Measurements from ENCODE around the gene ADAM12. TPM values are rescaled to one million over a fixed set of nuclear protein-coding genes. Genes with fewer than 3 reads are reported as not detected.

The ADAM12 gene
- polyA plus RNA-seq, 1 donor from 2014 or later: 0.09 TPM

GRCh38 chr10:126179637-126180036, 208.6 kb downstream of the ADAM12 start:
- Histone ChIP-seq H3K4me3 (ENCODE audit: low read length) (no peak overlapping the region), H4K20me1 (ENCODE audit: insufficient read depth) (no peaks in the 10 kb centered on the region), H3K36me3 (ENCODE audit: insufficient read depth, low read length) (no peaks in the 10 kb centered on the region), H3K9me3 (ENCODE audit: low read length) (no peaks in the 10 kb centered on the region), H2AFZ (ENCODE audit: low read depth, low read length) (no peak overlapping the region), H3K9me2 (ENCODE audit: insufficient read depth, low read length) (no peaks in the 10 kb centered on the region), H3K4me2 (ENCODE audit: low read length) (no peak overlapping the region), H3K27me3 (ENCODE audit: insufficient read depth, low read depth, low read length) (no peaks in the 10 kb centered on the region), H3K79me2 (replicated peaks; ENCODE audit: insufficient read depth, low read length) (no peaks in the 10 kb centered on the region), H3K27ac (ENCODE audit: low read length) (no peak overlapping the region), H3F3A (ENCODE audit: insufficient read depth, low read length, poor library complexity, severe bottlenecking) (no peaks in the 10 kb centered on the region), H3K9ac (ENCODE audit: low read length) (no peak overlapping the region)
- no peak for TF ChIP-seq POLR2AphosphoS5 (IDR thresholded peaks at IDR 0.05)
- no peak for TF ChIP-seq MXI1 (conservative IDR thresholded peaks at IDR 0.05; ENCODE audit: poor library complexity, severe bottlenecking)
- no peak for TF ChIP-seq EP300 (conservative IDR thresholded peaks at IDR 0.05; ENCODE audit: poor library complexity, severe bottlenecking)
- no peak for TF ChIP-seq REST (IDR thresholded peaks at IDR 0.05; ENCODE audit: borderline replicate concordance)
- no peak for TF ChIP-seq TAF1 (IDR thresholded peaks at IDR 0.05; ENCODE audit: low read depth)
- no peak for TF ChIP-seq SMC3 (conservative IDR thresholded peaks at IDR 0.05; ENCODE audit: poor library complexity)
- no peak for TF ChIP-seq CTCF (IDR thresholded peaks at IDR 0.05; ENCODE audit: poor library complexity, severe bottlenecking)
- no peak for TF ChIP-seq EZH2 (IDR thresholded peaks at IDR 0.05; ENCODE audit: borderline replicate concordance, insufficient read depth, low read length, poor library complexity, severe bottlenecking)
- no peak for TF ChIP-seq RAD21 (conservative IDR thresholded peaks at IDR 0.05)

- Histone ChIP-seq H3K27ac (ENCODE audit: low read length) (no peak overlapping the region), H3K36me3 (ENCODE audit: insufficient read depth, low read length) (no peaks in the 10 kb centered on the region), H3K9ac (ENCODE audit: low read length) (no peak overlapping the region), H2AFZ (ENCODE audit: low read depth, low read length) (no peak overlapping the region), H3K79me2 (replicated peaks; ENCODE audit: insufficient read depth, low read length) (no peaks in the 10 kb centered on the region), H4K20me1 (ENCODE audit: insufficient read depth) (no peaks in the 10 kb centered on the region), H3K9me3 (ENCODE audit: low read length) (no peaks in the 10 kb centered on the region), H3K4me3 (ENCODE audit: low read length) (no peak overlapping the region), H3K27me3 (ENCODE audit: insufficient read depth, low read depth, low read length) (no peaks in the 10 kb centered on the region), H3F3A (ENCODE audit: insufficient read depth, low read length, poor library complexity, severe bottlenecking) (no peaks in the 10 kb centered on the region), H3K4me2 (ENCODE audit: low read length) (no peak overlapping the region), H3K9me2 (ENCODE audit: insufficient read depth, low read length) (no peaks in the 10 kb centered on the region)
- no peak for TF ChIP-seq SMC3 (conservative IDR thresholded peaks at IDR 0.05; ENCODE audit: poor library complexity)
- no peak for TF ChIP-seq CTCF (IDR thresholded peaks at IDR 0.05; ENCODE audit: poor library complexity, severe bottlenecking)
- no peak for TF ChIP-seq MXI1 (conservative IDR thresholded peaks at IDR 0.05; ENCODE audit: poor library complexity, severe bottlenecking)
- no peak for TF ChIP-seq TAF1 (IDR thresholded peaks at IDR 0.05; ENCODE audit: low read depth)
- no peak for TF ChIP-seq EZH2 (IDR thresholded peaks at IDR 0.05; ENCODE audit: borderline replicate concordance, insufficient read depth, low read length, poor library complexity, severe bottlenecking)
- no peak for TF ChIP-seq REST (IDR thresholded peaks at IDR 0.05; ENCODE audit: borderline replicate concordance)
- no peak for TF ChIP-seq EP300 (conservative IDR thresholded peaks at IDR 0.05; ENCODE audit: poor library complexity, severe bottlenecking)
- no peak for TF ChIP-seq POLR2AphosphoS5 (IDR thresholded peaks at IDR 0.05)
- no peak for TF ChIP-seq RAD21 (conservative IDR thresholded peaks at IDR 0.05)
Observed at GRCh38 chr10:126177417-126178030, 210.8 kb downstream of the ADAM12 start.
